Activated naive CD4-positive, alpha-beta T cell (primary cell): Measurements from ENCODE around the gene STX16.
A peak's percentile ranks its signal among the peaks of the same experiment; 100 is the strongest.

ENCODE experiments used
- DNase-seq, 4 experiments: peaks; one replicate each; lab custom pipeline; 2025; lab: John Stamatoyannopoulos, UW

Gene STX16

GRCh38 chr20:58650776-58651558, at the start of gene STX16:
Gene STX16, plus strand, starts transcription at chr20:58651283. Its CDS starts 724 bp downstream, at chr20:58652007.
- peak; percentile 70 to 83 (median 80) for DNase-seq

- DNase-seq = no peak
Measured at GRCh38 chr20:58602124-58602523, 49.0 kb upstream of the STX16 start.

- no peak for DNase-seq
Measured at GRCh38 chr20:58603721-58604120, 47.4 kb upstream of the STX16 start.

- no peak for DNase-seq
Measured at GRCh38 chr20:58604128-58604881, 46.8 kb upstream of the STX16 start.

GRCh38 chr20:58605292-58606065, 45.6 kb upstream of the STX16 start:
- no peak for DNase-seq

GRCh38 chr20:58606184-58606583, 44.9 kb upstream of the STX16 start:
- no peak for DNase-seq

- no peak for DNase-seq
Measured at GRCh38 chr20:58608096-58608840, 42.8 kb upstream of the STX16 start.

GRCh38 chr20:58609026-58609425, 42.1 kb upstream of the STX16 start:
- no peak for DNase-seq

GRCh38 chr20:58610071-58610800, 40.8 kb upstream of the STX16 start:
- no peak for DNase-seq

GRCh38 chr20:58610811-58611210, 40.3 kb upstream of the STX16 start:
- DNase-seq = no peak

- no peak for DNase-seq
Measured at GRCh38 chr20:58611236-58612030, 39.6 kb upstream of the STX16 start.

- no peak for DNase-seq
Measured at GRCh38 chr20:58612121-58612691, 38.9 kb upstream of the STX16 start.

- no peak for DNase-seq
Measured at GRCh38 chr20:58613061-58613854, 37.8 kb upstream of the STX16 start.

- no peak for DNase-seq
Measured at GRCh38 chr20:58614366-58614765, 36.7 kb upstream of the STX16 start.

- DNase-seq = no peak
Measured at GRCh38 chr20:58614984-58615760, 35.9 kb upstream of the STX16 start.

GRCh38 chr20:58616411-58616810, 34.7 kb upstream of the STX16 start:
- DNase-seq = no peak

GRCh38 chr20:58617158-58617557, 33.9 kb upstream of the STX16 start:
- DNase-seq = no peak

- DNase-seq = no peak
Measured at GRCh38 chr20:58618351-58619076, 32.6 kb upstream of the STX16 start.
